ENCODE measurements around the gene ATP8B4.

The ATP8B4 gene

GRCh38 chr15:49815526-49815925 is 303.5 kb downstream of the ATP8B4 start:
- no peak for DNase-seq (ENCODE audit: low spot score)
- no peak overlapping the region for H3K27ac ChIP-seq
- no peak for TF ChIP-seq CTCF (IDR thresholded peaks at IDR 0.05)
- H3K4me3 ChIP-seq, result no peak overlapping the region

- no peak overlapping the region for H3K27ac ChIP-seq
- no peak overlapping the region for H3K4me3 ChIP-seq
- no peak for TF ChIP-seq CTCF (IDR thresholded peaks at IDR 0.05)
- no peak for DNase-seq (ENCODE audit: low spot score)
These were observed 304.3 kb downstream of the ATP8B4 start for GRCh38 chr15:49814709-49815108.

- TF ChIP-seq CTCF (IDR thresholded peaks at IDR 0.05), result no peak
These were observed 305.4 kb downstream of the ATP8B4 start for GRCh38 chr15:49813625-49814024.

GRCh38 chr15:49810720-49811119 is 308.3 kb downstream of the ATP8B4 start:
- DNase-seq (ENCODE audit: low spot score), result no peak
- H3K4me3 ChIP-seq, result no peak overlapping the region
- TF ChIP-seq CTCF (IDR thresholded peaks at IDR 0.05), result no peak
- H3K27ac ChIP-seq, result no peak overlapping the region

More at GRCh38 chr15:49813625-49814024, 305.4 kb downstream of the ATP8B4 start:
- H3K4me3 ChIP-seq, result no peak overlapping the region
- no peak overlapping the region for H3K27ac ChIP-seq
- DNase-seq (ENCODE audit: low spot score), result no peak

- no peak for TF ChIP-seq CTCF (IDR thresholded peaks at IDR 0.05)
- H3K27ac ChIP-seq, result no peak overlapping the region
- H3K4me3 ChIP-seq, result no peak overlapping the region
- DNase-seq (ENCODE audit: low spot score), result no peak
These were observed 309.0 kb downstream of the ATP8B4 start for GRCh38 chr15:49809894-49810609.

- H3K27ac ChIP-seq, result no peak overlapping the region
- no peak for DNase-seq (ENCODE audit: low spot score)
- no peak overlapping the region for H3K4me3 ChIP-seq
- TF ChIP-seq CTCF (IDR thresholded peaks at IDR 0.05), result no peak
These were observed 310.7 kb downstream of the ATP8B4 start for GRCh38 chr15:49808341-49808740.

All from coronary artery (tissue), 2 donors.